Measurements from ENCODE around the gene SLCO4A1.

SLCO4A1 gene

DNA sequence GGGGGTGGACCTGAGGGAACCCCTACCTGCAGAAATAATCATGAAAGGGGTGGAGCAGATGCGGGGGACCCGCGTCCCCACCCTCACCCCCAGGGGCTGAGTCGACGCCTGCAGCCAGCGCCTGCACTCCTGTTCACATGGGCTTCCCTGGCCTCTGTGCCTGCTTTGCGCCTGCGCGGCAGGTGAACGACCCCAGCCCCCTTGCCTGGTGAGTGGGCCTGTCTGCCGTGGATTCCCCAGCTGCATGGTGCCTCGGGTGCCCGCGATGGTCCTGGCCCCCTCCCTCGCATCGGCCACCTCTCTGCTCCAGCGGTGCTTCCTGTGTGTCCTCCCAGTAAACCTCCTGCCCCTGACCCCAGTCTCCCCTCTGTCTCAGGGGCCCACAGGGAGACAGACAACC is 47.6 kb downstream of the SLCO4A1 start:
- no peak for DNase-seq

DNA sequence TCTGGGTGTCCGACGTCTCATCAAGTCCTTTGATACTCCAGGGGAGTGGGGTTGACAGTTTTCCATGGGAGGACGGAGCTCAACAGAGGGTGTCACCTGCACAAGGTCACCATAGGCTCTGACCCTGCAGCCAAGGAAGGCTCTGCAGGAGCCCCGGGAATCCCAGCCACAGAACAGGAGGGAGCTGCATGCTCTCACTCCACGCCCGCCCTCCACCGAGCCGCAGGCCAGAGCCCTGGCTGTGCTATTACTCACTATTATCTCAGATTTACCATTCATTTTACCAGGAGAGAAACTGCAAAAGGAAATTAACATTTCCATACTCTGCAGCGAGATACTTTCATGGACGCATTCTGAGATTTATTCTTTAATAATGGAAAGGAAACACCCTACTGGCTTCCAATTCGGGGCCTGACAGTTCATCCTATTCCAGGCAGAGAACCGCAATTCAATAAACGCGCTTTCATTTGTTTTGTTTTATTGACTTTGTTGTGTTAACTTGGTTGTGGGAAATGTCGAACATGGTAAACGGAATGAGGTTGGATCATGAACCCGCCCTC is 48.0 kb downstream of the SLCO4A1 start:
- DNase-seq, result no peak

DNA sequence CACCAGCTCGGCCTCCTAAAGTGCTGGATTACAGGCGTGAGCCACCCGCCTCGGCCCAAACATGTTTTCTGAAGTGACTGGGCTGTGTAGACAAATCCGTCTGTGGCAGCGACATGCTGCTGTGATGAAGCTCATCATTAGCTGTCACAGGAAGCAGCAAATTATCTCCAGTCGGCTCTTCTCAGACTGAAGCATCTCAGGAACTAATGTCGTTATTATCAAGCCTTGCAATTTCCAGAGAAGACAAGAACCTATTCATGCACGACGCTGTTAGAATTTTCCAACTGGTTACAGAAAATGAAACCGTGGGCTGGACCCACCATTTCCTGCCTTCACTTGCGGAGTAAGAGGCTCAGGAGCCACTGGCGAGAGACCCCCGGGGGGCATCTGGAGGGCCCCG is 49.2 kb downstream of the SLCO4A1 start:
- no peak for DNase-seq

DNA sequence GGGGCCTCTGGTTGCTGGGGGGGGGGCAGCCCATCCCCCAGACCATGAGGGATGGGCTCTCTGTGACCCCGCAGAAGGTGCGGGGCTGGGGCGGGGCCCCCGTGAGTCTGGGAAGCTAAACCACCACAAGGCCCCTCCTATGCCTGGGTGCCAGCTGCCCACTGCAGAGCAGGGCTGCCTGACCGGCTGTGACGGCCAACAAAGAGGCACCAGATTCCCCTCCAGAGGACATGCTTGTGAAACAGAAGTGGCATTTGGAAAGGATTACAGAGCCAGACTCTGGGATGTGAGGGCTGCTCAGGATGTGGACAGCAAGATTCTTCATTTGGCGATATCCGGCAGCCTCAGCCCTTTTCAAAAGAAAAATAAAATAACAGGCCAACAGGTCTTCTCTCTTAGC is 49.9 kb downstream of the SLCO4A1 start:
- no peak for DNase-seq

DNA sequence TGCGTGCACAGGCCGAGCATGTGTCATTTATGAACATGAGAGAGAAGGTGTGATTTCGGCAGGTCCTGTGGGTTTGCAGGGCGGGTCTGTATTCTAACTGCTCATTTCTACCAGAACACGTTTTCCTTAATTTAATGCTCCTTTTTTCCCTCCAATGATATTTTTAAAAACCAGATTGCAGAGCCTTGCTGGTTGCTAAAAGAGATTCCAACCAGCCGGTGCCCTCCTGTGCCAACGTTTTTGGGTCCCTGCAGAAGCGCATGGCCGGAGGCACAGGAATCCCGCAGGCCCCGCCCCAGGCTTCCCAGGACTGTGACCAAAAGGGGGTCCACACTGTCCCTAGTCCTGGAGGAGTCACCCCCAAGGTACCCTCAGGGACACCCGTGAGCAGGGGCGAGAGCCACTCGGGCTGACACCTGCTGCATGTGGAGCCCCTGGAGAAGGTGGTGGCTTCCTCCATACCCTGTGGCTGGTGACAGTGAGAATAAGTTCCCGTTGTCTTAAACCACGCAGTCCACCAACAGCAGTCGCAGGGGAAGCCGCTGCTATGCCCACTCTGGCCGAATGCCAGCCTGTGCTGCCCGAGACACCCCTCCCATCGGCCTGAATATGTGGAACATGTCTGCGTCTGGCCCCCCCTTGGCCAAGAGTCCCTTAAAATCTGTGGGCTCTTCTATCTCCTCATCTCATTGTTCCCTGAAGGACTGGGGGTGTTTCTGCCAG is 50.7 kb downstream of the SLCO4A1 start:
- DNase-seq, result no peak

DNA sequence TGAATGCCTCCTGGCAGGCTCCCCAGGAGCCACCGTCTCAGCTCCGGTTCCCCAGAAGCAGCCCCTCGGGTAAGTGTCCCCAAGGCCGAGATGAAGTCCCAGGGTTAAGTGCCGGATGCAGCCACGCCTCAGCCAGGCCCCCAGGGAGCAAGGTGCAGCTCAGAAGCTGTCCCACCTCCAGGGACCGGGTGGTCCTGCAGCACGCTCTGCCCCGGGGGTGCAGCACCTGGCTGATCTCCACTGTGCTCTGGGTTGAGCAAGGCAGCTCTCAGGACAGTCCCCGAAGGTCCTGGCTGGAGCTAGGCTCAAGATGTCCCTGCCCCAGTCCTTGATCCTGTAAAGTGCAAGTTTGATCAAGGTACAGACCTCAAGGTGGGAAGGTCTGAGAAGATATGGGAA is 51.2 kb downstream of the SLCO4A1 start:
- DNase-seq, result no peak

DNA sequence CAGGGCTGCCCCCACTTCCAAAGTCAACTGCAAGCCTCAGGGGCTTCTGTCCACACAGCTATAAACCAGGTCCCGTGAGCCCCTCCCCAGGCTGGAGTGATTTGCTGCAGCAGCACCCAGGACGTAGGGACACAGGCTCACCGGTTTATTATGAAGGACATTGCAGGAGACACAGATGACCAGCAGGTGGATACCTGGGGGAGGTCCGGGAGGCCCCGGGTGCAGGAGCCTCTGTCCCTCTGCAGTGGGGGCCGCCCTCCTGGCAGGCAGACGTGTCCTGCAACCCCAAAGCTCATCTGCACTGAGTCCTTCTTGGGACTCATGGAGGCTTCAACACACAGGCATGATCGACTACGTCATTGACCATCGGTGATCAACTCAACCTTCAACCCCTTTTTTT is 51.8 kb downstream of the SLCO4A1 start:
- no peak for DNase-seq

DNA sequence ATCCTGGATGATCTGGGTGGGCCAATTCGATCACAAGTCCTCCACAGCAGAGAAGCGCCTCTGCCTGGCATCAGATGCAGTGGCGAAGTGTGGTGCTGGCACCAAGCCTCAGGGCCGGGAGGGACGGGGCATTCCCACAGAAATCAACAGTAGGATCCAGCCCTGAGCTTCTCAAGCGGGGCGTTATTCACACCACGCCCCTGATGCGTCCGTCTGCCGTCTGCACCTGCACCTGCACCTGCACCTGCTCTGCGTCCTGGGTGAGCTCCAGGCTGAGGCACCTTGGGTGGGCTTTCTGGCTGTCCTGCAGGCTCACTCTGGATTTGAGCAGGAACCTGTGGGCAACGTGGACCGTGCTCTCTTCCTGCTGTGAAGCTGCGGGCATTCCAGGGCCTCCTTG is 52.6 kb downstream of the SLCO4A1 start:
- no peak for DNase-seq

DNA sequence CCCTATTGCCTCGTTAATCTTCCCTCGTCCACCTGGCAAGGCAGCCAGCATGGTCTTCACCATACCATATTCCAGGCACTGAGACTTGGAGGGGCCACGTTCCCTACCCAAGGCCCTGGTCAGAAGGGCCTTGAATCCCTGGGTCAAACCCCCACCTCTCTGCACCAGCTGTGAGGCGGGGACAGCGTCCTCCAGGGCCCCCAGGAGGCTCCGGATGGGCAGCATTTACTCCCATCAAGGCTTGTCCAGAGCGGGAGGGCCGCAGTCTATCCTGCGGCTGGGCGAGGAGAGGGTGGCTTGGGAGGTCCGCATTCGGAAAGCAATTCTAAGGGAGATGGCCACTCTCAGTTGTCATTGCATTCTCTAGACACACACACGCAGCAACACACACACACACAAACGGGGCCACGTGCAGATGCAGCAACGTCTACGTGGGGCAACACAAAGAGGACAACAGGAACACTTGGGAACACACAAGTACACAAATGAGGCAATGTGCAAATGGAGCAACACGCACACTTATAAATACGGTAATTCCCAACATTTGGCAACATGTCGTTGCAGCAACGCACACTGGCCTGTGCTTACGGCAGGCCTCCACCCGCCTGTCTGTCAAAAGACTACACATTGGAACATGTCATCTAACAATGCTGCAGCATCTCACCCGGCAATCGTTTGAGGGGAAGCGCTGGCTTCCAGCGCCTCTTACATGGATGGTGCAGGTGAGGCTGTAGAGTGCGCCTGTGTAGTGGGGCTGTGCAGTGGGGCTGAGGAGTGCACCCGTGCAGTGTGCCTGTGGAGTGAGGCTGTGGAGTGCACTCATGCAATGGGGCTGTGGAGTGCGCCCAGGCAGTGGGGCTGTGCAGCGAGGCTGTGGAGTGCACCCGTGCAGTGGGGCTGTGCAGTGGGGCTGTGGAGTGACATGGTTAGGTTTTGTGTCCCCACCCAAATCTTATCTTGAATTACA is 53.4 kb downstream of the SLCO4A1 start:
- no peak for DNase-seq

DNA sequence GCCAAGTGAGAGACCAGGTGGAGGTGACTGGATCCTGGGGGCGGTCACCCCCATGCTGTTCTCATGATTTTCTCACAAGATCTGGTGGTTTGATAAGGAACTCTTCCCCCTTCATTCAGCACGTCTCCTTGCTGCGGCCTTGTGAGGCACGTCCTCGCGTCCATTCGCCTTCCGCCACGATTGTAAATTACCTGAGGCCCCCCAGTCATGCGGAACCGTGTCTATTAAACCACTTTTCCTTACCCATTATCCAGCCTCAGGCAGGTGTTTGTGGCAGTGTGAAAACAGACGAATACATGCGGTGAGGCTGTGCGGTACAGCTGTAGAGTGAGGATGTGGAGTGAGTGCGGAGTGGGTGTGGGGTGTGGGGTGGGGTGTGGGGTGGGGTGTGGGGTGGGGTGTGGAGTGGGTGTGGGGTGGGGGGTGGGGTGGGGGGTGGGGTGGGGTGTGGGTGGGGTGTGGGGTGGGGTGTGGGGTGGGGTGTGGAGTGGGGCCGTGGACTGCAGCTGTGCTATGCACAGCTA is 54.2 kb downstream of the SLCO4A1 start:
- no peak for DNase-seq

DNA sequence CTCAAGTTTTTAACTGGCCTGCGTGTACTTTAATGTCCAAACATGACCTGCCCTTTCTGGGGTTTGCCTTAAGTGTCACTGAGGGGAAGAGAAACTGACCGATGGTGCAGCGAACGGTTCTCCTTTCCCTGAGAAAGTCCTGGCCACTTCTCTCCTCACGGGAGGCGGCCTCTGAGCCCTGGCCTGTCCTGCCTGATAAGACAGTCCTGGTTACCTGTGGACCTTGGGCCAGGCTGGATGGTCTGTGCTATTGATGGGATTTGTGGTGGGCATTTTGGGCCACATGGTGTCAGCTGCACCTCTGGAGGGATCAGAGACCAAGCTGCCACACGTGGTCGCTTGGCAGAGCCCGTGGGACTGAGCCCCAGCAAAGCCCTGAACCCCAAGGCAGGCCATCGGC is 54.7 kb downstream of the SLCO4A1 start:
- no peak for DNase-seq

DNA sequence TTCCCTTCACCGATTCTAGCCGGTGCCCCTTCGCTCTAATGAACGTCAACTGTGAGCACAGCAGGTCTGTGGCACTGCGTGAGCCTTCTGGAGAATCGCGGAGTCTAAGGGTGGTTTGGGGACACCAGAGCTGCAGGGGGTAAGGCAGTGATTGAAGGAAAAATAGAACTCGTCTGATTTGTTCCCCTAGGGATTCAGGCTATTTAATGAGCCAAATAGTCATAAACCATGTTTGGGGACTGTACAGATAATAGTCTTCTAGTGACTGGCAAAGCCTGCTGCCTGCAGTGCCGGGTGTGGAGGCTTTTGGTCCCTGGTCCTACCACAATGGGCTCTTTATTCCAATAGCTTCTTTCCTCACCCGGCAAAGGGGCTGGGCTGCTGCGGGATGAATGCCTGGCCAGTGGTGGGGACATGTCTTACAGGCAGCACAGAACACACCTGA is 55.2 kb downstream of the SLCO4A1 start:
- DNase-seq, result no peak

DNA sequence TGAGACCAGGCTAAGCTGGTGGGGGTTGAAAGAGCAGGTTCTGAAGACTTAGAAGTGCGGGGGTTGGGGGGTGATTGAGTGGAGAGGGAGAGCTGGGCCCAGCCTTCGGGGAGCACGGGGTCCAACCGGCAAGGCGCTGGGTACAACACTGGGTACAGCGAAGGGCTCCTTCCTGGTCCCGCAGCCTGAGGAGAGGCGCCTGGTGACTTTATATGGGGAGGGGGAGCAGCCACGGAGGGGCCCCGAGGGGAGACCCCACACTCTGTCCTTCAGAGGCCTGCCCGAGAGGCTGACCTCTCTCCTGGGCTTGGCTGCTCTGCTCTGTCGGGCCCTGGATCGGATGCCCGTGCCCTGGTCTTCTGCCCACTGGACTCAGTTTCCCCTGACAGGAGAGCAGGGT is 55.9 kb downstream of the SLCO4A1 start:
- no peak for DNase-seq

DNA sequence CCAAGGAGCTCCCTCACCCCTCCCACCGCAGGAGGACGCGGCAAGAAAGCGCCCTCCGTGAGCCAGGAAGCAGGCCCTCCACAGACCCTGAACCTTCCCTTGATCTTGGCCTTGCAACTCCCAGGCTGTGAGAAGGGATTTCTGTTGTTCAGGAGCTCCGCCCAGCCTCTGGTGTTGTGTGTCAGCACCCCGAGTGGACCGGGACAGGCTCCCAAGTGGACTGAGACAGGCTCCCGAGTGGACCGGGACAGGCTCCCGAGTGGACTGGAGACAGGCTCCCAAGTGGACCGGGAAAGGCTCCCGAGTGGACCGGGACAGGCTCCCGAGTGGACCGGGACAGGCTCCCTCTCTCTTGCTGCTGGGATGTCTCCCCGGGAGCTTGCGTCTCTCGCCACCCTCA is 57.0 kb downstream of the SLCO4A1 start:
- DNase-seq, result no peak

DNA sequence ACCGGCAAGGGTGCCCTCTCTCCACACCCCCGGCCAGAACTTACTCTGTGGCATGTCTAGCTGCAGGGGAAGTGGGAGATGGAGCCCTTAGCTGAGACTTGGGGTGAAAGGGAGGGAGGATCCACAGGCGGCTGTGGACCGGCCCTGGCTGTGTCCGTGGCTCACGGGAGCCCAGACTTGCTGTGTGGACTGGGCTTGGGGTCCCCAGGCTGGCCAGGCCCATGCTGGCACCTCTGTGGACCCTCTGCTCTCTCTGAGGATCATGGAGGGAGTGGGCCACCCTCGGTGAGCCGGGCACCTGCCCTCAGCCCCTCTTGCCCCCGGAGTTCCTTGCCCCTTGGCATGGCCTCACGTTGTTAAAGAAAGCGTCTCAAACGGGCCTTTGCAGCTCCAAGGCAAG is 57.4 kb downstream of the SLCO4A1 start:
- no peak for DNase-seq

DNA sequence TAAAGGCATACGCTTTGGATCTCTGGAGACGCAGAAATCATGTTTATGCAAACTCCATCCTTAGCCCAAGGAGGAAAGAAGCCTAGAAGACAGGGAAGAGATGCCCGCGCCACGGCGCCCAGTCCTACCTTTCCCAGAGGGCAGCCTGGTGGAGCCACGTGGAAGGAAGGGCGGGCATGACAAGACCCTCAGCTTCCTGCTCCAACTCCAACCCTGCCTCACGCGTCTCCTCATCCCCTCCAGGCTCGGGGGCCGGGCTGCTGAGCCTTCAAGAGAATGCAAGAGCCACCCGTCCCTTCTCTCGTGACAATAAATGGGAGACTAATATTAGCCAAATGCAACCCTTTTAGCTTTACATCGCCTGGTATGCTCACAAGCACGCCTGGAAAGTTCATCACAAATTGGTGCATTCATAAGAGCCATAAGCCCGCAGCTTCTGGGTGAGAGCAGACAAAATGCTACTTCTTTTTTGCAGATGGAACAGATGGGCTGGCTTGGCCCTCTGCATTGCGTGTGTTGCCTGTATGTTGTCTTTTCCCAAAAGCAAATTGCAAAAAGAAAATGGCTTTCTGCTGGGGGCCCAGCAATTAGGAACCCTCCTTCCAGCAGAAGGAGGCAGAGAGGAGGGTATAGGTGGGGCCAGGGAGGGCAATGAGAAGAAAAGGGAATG is 58.1 kb downstream of the SLCO4A1 start:
- no peak for DNase-seq

DNA sequence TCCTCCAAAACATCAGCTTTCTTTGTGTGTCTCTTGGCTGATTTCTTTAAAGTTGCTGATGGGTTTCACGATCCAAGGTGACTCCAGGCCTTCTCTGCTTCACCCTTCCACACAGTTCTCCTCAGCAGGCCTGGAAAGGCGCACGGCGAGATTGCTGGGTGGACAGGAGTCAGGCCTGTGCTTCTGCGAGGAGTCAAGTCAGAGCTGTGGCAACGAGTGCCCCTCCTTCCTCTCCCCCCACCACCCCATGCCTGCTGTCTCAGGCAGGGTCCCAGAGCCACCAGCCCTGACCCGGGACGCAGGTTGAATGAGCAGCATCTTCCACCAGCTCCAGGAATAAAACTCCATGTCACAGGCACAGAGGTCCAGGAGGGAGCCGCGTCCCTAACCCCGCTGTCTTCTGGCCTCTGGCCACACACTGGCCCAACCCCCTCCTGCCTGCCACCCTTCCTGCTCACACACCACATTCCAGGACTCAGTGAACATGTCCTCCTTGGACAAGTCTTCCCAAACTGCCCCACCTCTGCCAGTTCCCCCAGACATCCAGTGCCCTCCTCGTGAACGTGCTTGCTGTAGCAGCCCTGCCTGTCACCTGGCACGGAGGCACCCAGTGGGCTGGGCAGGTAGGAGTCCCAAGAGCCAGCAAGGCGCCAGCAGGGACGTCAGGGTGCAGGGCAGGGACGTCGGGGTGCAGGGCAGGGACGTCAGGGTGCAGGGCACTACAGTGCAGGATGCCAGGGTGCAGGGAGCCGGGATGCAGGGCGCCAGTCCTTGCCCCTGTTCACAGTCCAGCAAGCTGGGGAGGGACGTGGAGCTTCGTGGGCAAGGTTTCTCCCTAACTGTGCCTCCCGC is 59.1 kb downstream of the SLCO4A1 start:
- DNase-seq, result no peak

DNA sequence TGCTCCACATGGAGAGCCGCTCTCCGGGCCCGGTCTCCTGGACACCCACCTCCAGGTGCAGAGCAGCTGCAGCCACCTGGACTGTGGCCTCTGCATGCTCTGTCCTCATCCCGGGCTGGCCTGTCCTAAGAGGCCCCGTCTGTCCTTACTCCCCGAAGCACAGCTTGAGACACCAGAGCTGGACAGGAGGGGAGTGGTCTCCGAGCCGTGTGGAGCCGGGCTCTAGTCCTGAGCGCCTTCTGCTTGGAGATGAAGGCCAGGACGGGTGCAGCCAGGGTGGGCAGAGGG is 59.7 kb downstream of the SLCO4A1 start:
- DNase-seq, result no peak

DNA sequence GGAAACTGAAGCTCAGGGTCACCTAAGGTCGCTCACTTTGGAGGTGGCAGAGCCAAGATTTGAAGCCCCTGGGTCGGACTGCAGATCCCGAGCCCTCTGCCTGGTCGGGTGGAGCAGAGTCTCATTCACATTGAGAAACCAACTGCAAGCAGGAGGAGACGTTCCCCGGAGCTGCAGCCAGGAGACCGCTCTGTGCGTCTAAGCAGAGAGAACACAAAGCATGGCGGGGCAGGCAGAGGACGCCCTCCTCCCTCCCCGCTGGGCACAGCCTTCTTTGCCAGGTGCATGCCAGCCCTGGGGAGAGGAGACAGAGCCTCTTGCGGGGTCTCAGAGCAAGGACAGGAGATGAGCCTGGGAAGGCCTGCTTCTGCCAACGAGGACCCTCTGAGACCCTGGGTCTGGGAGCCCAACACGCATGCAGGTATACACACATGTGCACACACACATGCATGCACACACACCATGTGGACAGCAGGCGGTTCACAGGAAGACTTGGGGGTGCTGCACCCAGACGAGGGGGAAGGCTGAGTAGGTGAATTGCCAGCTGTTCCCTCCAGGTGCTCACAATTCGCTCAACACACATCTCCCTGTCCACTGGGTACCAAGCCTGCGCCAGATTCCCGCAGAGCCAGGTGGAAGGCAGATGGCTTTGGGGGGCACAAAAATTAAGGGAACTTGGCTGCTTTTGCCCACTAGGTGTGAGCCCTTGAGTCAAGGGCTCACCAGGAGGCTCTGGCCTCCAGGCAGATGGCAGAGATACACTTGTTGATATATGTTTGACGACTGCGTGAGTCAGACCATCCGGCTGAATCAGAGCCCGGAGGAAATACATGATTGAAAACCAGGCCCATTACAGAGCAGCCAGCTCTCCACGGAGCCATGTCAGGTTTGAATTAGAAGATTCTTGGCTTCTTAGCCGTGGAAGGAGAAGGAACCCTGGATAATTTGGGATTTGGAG is 60.9 kb downstream of the SLCO4A1 start:
- peak; percentile 77 for DNase-seq

DNA sequence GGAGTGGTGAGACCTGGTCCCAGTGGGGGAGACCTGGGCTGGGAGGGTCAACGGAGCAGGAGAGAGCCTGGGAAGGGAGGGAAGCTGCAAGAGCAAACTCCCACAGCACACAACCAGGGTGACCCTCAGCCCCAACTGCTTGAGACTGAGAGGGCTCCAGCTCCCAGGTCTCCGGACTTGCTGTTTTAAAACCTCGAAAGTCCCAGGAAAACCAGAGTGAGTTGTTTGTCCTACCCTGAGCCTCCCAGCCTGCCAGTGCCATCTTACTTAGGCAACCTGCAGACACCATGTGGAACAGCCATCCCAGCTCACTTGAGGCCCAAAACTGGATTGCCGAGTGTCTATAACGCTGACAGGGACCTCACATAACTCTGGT is 61.5 kb downstream of the SLCO4A1 start:
- DNase-seq, result no peak

DNA sequence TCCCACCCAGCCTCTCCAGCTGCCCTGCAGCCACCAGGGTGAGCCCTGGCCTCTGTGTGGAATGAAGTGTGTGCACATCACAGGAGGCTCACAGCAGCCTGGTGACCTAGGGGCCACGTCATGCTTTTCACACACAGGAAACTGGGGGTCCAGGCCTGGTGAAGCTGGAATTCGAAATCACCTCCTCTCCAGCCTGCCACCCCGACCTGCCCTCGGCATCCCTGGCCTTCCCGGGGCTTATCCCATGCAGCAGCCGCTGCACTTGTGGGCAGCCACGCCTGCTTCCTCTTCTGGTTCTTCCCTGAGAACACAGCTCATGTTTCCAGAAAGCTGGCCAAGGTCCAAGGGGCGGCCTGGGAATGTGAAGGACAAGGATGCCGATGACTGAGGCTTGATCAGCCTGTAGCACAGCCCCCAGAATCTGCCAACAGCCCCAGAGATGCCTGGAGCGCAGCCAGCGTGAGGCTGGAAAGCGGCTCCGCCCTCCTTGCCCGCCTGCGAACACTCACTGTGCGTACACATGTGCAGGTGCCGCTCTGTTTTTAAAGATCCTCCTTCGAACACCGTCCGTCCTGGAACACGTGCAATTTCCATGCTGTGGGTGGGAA is 62.1 kb downstream of the SLCO4A1 start:
- peak; percentile 92 for DNase-seq
